GM12878 (cell line): ENCODE data around the gene PLPP1. TPM values are rescaled to one million over a fixed set of nuclear protein-coding genes. Genes with fewer than 3 reads are reported as not detected.
A peak's percentile ranks its signal among the peaks of the same experiment; 100 is the strongest.

ENCODE experiments used
- ATAC-seq: fragments of 200-7000 bp; cut with Tn5 transposase; 3 replicates; pipeline ENCODE4 v1.9.1; 2020; ENCODE audit warnings: mild to moderate bottlenecking, moderate library complexity
- BruUV-seq: library from RNA; stranded (reverse); fragments of 400-500 nt; replicated peaks from 2 replicates; lab custom pipeline; 2021; lab: Mats Ljungman, UMichigan
- CTCF ChIA-PET: fragments of 300-600 bp; sonication (Branson Sonifier 250); formaldehyde crosslinking; extraction: SDS; loops from one replicate; lab custom pipeline; 2021; ENCODE audit warnings: inconsistent platforms; lab: Yijun Ruan, JAX
- POLR2A ChIA-PET: fragments of 350-600 bp; formaldehyde crosslinking; extraction: SDS; loops from one replicate; lab custom pipeline; 2021; ENCODE audit warnings: inconsistent platforms; lab: Charles Lee
- RAD21 ChIA-PET: fragments of 300-600 bp; sonication (Branson Sonifier 250); formaldehyde crosslinking; loops from one replicate; lab custom pipeline; 2023; ENCODE audit warnings: antibody characterized with exemption; ENCODE audit not compliant: unreplicated experiment; lab: Charles Lee
- SMC1A ChIA-PET: fragments of 300-600 bp; sonication (Branson Sonifier 250); formaldehyde crosslinking; loops from one replicate; lab custom pipeline; 2023; ENCODE audit not compliant: unreplicated experiment, uncharacterized antibody; lab: Charles Lee
- DNase-seq: peaks from one replicate; pipeline ENCODE4 v3.0.0-alpha.2; 2011; ENCODE audit warnings: low read depth, low spot score
- FAIRE-seq: peaks from 3 replicates; lab custom pipeline; 2011; peaks lifted over from hg19 to GRCh38; lab: Jason Lieb, UNC
- H2AFZ ChIP-seq: 2 replicates; pipeline ENCODE4 v1.6.0; 2011; ENCODE audit warnings: low read depth, low read length, control low read depth; ENCODE audit not compliant: control insufficient read depth
- H3K27ac ChIP-seq: 2 replicates; pipeline ENCODE4 v1.5.1; 2011; ENCODE audit warnings: control low read depth; ENCODE audit not compliant: control insufficient read depth, insufficient read depth
- H3K27me3 ChIP-seq, 2 experiments: replicated peaks in 1 of 2; 2 replicates each; pipeline versions ENCODE4 v1.6.0 to v1.6.1; 2011; ENCODE audit warnings: low read length in 1 of 2; ENCODE audit not compliant: control insufficient read depth in 2 of 2, insufficient read depth in 2 of 2
- H3K36me3 ChIP-seq, 2 experiments: 2 replicates each; pipeline ENCODE4 v1.5.1; 2011; ENCODE audit warnings: low read length in 1 of 2; ENCODE audit not compliant: control insufficient read depth in 2 of 2, insufficient read depth in 2 of 2
- H3K4me1 ChIP-seq: 2 replicates; pipeline ENCODE4 v1.6.1; 2011; ENCODE audit warnings: mild to moderate bottlenecking, low read length, moderate library complexity, mixed read lengths; ENCODE audit not compliant: control insufficient read depth, insufficient read depth
- H3K4me2 ChIP-seq: 2 replicates; pipeline ENCODE4 v1.6.0; 2011; ENCODE audit warnings: control low read depth; ENCODE audit not compliant: control insufficient read depth, insufficient read depth
- H3K4me3 ChIP-seq: fragments of 200-600 bp; sonication (generic); 2 replicates; pipeline ENCODE4 v1.5.1; 2016
- H3K79me2 ChIP-seq: 2 replicates; pipeline ENCODE4 v1.6.0; 2011; ENCODE audit warnings: low read length; ENCODE audit not compliant: control insufficient read depth, insufficient read depth
- H3K9ac ChIP-seq: 2 replicates; pipeline ENCODE4 v1.8.0; 2011; ENCODE audit warnings: low read length, control low read depth, mixed read lengths; ENCODE audit not compliant: control insufficient read depth, insufficient read depth
- H3K9me3 ChIP-seq: replicated peaks from 3 replicates; pipeline ENCODE4 v1.5.1; 2011; ENCODE audit warnings: mild to moderate bottlenecking, low read length; ENCODE audit not compliant: control insufficient read depth, insufficient read depth
- H4K20me1 ChIP-seq: 2 replicates; pipeline ENCODE4 v1.6.0; 2011; ENCODE audit not compliant: control insufficient read depth, insufficient read depth
- GABPA ChIP-seq: IDR thresholded peaks from 2 replicates; pipeline ENCODE4 v1.6.1; 2014; ENCODE audit warnings: antibody characterized with exemption, low read depth, mild to moderate bottlenecking, inconsistent platforms
- MEF2B ChIP-seq: fragments of 450-650 bp; IDR thresholded peaks from 2 replicates; pipeline ENCODE4 v1.6.1; 2018; ENCODE audit warnings: mild to moderate bottlenecking, moderate library complexity; ENCODE audit not compliant: partially characterized antibody, poor library complexity, severe bottlenecking
- RUNX3 ChIP-seq: IDR thresholded peaks from 2 replicates; pipeline ENCODE4 v1.6.1; 2012; ENCODE audit warnings: low read length, inconsistent platforms
- SPI1 ChIP-seq: IDR thresholded peaks from 2 replicates; pipeline ENCODE4 v1.6.1; 2011; ENCODE audit warnings: low read depth, mild to moderate bottlenecking, low read length, moderate library complexity, borderline replicate concordance; ENCODE audit not compliant: insufficient read depth
- WGBS: methylation state at CpG from one replicate; pipeline ENCODE4 v1.1.6; 2016; ENCODE audit warnings: low lambda C conversion rate; ENCODE audit not compliant: insufficient replicate concordance, insufficient coverage; ENCODE audit errors: missing lambda C conversion rate; 5-methylcytosine and 5-hydroxymethylcytosine counted together
- in situ Hi-C: fragments of 300-500 bp; cut with MboI; formaldehyde crosslinking; loops from 9 replicates; pipeline ENCODE4 v1.14.3; 2018; ENCODE audit warnings: mixed read lengths
- intact Hi-C: fragments of 100-400 bp; cut with micrococcal nuclease; formaldehyde crosslinking; loops from one replicate; pipeline ENCODE4 v1.14.2; 2022; ENCODE audit not compliant: unreplicated experiment
- polyA plus RNA-seq, 11 experiments: library from polyadenylated mRNA; depleted of rRNA in 4 of 11; unstranded in 6 of 11; stranded (reverse) in 5 of 11; fragments of >200 nt; fragmentation: Nextera tagmentation in 4 of 11; fragmentation: Illumina TruSeq in 1 of 11; extraction: Ambion mirVana in 4 of 11; extraction: Trizol in 1 of 11; gene quantifications; 1 replicate in 1 of 11; 2 replicates in 10 of 11; pipeline versions ENCODE4 v1.2.1 to v1.2.3, GENCODE V29; 2011 to 2016; ENCODE audit warnings: inconsistent platforms in 2 of 11, missing spikeins in 2 of 11, low read depth in 1 of 11
- total RNA-seq, 4 experiments: library from RNA; depleted of rRNA in 3 of 4; stranded (reverse); fragments of >200 nt in 3 of 4; fragmentation: Illumina TruSeq in 1 of 4; extraction: Trizol in 1 of 4; gene quantifications; 2 replicates each; pipeline versions ENCODE4 v1.2.1 to v1.2.3, GENCODE V29; 2013 to 2021
- TF ChIP-seq, protein P1 (sequence below): fragments of 450-650 bp; conservative IDR thresholded peaks from 2 replicates; pipeline ENCODE4 v1.6.1; 2017; ENCODE audit warnings: mild to moderate bottlenecking, moderate library complexity
- TF ChIP-seq, protein P2 (sequence below): fragments of 450-650 bp; IDR thresholded peaks from 2 replicates; pipeline ENCODE4 v1.6.1; 2017; ENCODE audit warnings: mild to moderate bottlenecking, moderate library complexity

The PLPP1 gene
- total and polyA plus RNA-seq, 10 of the 15 experiments (the other 5 are each of a cell fraction or from before 2014, with no cell fraction given) = 3.0 to 11.3 (median 8.1) TPM

DNA sequence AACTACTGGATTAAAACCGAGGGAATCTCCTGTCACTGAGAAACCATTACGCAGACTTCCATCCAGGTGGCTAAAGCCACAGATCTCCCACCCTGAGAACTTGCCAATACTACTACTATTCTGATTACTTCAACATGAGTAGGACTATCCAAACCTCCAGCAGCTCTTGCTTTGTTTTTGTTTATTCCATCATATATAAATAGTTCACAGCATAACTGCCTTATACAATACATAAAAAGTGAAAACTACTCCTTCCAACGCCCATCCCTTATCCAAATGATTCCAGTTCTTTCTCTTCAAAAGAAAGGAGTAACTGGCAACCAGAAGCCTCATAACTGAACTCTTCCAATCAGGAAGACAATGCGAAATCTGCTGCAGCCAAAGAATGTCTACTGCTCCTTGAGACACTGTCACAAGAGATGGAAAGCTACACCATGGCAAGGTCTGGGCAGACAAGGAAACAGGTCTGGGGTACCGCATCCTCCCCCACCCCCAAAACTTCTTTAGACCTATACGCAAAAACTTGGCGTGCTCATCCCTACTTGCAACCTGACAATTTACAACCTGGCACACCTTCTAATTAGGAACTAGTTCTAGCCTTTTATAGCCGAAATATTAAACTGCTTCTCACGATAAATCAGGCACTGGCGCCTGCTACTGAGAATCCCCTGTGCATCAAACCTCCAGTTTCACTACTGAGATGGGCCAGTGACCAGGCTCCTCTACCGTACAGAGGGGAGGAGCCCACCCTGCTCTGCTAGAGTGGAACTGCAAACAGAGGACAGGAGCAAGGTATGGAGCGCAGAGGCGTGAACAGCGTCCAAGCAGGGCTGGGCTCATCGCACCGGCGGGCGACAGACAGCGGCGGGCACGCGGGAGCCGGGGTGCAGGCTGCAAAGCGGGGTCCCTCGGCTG is 986 bp downstream of the PLPP1 start:
- TF ChIP-seq, protein P1, sequence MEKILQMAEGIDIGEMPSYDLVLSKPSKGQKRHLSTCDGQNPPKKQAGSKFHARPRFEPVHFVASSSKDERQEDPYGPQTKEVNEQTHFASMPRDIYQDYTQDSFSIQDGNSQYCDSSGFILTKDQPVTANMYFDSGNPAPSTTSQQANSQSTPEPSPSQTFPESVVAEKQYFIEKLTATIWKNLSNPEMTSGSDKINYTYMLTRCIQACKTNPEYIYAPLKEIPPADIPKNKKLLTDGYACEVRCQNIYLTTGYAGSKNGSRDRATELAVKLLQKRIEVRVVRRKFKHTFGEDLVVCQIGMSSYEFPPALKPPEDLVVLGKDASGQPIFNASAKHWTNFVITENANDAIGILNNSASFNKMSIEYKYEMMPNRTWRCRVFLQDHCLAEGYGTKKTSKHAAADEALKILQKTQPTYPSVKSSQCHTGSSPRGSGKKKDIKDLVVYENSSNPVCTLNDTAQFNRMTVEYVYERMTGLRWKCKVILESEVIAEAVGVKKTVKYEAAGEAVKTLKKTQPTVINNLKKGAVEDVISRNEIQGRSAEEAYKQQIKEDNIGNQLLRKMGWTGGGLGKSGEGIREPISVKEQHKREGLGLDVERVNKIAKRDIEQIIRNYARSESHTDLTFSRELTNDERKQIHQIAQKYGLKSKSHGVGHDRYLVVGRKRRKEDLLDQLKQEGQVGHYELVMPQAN = 0 out of 2 replicates have a peak, but pooled peaks have one; percentile 27
- TF ChIP-seq, protein P2, sequence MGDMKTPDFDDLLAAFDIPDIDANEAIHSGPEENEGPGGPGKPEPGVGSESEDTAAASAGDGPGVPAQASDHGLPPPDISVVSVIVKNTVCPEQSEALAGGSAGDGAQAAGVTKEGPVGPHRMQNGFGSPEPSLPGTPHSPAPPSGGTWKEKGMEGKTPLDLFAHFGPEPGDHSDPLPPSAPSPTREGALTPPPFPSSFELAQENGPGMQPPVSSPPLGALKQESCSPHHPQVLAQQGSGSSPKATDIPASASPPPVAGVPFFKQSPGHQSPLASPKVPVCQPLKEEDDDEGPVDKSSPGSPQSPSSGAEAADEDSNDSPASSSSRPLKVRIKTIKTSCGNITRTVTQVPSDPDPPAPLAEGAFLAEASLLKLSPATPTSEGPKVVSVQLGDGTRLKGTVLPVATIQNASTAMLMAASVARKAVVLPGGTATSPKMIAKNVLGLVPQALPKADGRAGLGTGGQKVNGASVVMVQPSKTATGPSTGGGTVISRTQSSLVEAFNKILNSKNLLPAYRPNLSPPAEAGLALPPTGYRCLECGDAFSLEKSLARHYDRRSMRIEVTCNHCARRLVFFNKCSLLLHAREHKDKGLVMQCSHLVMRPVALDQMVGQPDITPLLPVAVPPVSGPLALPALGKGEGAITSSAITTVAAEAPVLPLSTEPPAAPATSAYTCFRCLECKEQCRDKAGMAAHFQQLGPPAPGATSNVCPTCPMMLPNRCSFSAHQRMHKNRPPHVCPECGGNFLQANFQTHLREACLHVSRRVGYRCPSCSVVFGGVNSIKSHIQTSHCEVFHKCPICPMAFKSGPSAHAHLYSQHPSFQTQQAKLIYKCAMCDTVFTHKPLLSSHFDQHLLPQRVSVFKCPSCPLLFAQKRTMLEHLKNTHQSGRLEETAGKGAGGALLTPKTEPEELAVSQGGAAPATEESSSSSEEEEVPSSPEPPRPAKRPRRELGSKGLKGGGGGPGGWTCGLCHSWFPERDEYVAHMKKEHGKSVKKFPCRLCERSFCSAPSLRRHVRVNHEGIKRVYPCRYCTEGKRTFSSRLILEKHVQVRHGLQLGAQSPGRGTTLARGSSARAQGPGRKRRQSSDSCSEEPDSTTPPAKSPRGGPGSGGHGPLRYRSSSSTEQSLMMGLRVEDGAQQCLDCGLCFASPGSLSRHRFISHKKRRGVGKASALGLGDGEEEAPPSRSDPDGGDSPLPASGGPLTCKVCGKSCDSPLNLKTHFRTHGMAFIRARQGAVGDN = peak; percentile 57; the same call in 1 of the 2 replicates
- no peak for TF ChIP-seq GABPA
- no peak for TF ChIP-seq SPI1
- TF ChIP-seq RUNX3 = 0 out of 2 replicates have a peak, but pooled peaks have one; percentile 6
- TF ChIP-seq MEF2B = peak; percentile 2
- Histone ChIP-seq H4K20me1 (no peaks in the 10 kb centered on the region), H2AFZ (peak overlapping the region; percentile 97), H3K36me3 (no peaks in the 10 kb centered on the region), H3K4me1 (peaks cover 6% of the 10 kb centered on the region), H3K4me2 (peak overlapping the region; percentile 81), H3K4me3 (peak overlapping the region; percentile 80), H3K79me2 (peaks cover 2% of the 10 kb centered on the region), H3K27ac (no peak overlapping the region), H3K9ac (peak overlapping the region; percentile 18; the same call in 1 of the 2 replicates), H3K27me3 (no peaks in the 10 kb centered on the region), H3K9me3 (no peaks in the 10 kb centered on the region)
- SMC1A ChIA-PET = no interaction called here
- peak; percentile 83 for FAIRE-seq
- peak; percentile 9 for DNase-seq
- WGBS = 13% methylated on average over 23 of the region's 25 CpGs
- RAD21 ChIA-PET = no interaction called here
- ATAC-seq = peak; percentile 82
- CTCF ChIA-PET = no interaction called here
- TSS peak; percentile 48 for BruUV-seq
- POLR2A ChIA-PET = no interaction called here
- intact Hi-C loops (loop anchor here (10.0 kb wide), 3 partner anchors 161 to 371 kb away; no protein-coding TSS in a partner anchor), in situ Hi-C loops (no loop called here)
